Muscle layer of duodenum (tissue), 2 donors: ENCODE measurements around the gene HPS4.

ENCODE experiments used
- H3K27ac ChIP-seq: one replicate; pipeline ENCODE4 v1.7.0; 2013; ENCODE audit warnings: mild to moderate bottlenecking, low read length
- H3K27me3 ChIP-seq: one replicate; pipeline ENCODE4 v1.7.0; 2013; ENCODE audit warnings: low read depth, mild to moderate bottlenecking, control low read depth, low read length
- H3K36me3 ChIP-seq, 2 donors: one replicate each; pipeline ENCODE4 v1.7.0; 2013; ENCODE audit warnings: low read length in 2 of 2, control low read depth in 1 of 2, mild to moderate bottlenecking in 1 of 2; ENCODE audit not compliant: insufficient read depth in 2 of 2, control insufficient read depth in 1 of 2
- H3K4me1 ChIP-seq, 2 donors: one replicate each; pipeline ENCODE4 v1.7.0; 2013; ENCODE audit warnings: low read length in 2 of 2, mild to moderate bottlenecking in 2 of 2, control low read depth in 1 of 2, moderate library complexity in 1 of 2; ENCODE audit not compliant: insufficient read depth in 2 of 2, control insufficient read depth in 1 of 2
- H3K4me3 ChIP-seq, 2 donors: one replicate each; pipeline ENCODE4 v1.7.0; 2013; ENCODE audit warnings: low read length in 2 of 2, low read depth in 1 of 2, mild to moderate bottlenecking in 1 of 2
- H3K9me3 ChIP-seq, 2 donors: one replicate each; pipeline ENCODE4 v1.7.0; 2013; ENCODE audit warnings: low read length in 2 of 2, control low read depth in 1 of 2, mild to moderate bottlenecking in 1 of 2; ENCODE audit not compliant: control insufficient read depth in 1 of 2
- donor health status: healthy.

HPS4 gene

DNA sequence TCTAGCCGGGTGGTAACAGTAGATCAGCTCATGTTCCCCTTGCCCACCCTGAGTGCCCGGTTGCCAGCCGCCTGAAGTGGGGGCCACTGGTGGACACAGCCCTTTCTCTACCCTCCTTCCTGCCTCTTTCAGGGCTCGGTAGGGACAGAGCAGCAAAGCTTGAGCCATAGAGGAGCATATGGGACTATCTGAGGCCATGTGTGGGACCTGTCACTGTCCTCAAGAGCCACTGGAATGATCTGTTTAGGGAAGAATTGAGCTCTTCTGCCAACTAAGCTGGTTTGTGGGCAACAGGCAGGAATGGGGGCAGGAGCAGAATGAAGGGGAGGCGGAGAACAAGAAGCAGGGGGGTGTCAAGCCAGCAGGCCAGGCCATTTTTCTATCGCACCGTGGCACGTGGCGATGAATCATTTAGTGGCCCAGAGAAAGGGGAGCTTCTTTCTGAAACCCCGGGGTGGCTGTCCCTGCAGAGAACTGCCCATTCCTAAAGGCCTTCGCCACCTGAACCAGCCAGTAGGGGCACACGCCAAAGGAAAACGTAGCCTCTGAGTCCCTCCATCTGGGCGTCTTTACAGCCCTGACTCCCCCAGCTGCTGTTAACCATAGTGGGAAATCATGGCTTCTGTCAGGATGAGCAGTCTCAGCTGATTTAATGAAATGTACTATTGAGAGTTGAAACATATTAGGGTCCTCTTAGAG, 45.7 kb downstream of the HPS4 start:
- H3K4me1 ChIP-seq, result no peaks in the 10 kb centered on the region
- H3K9me3 ChIP-seq, result no peaks in the 10 kb centered on the region
- no peak overlapping the region for H3K27ac ChIP-seq
- no peaks in the 10 kb centered on the region for H3K36me3 ChIP-seq
- no peak overlapping the region for H3K4me3 ChIP-seq
- H3K27me3 ChIP-seq, result no peaks in the 10 kb centered on the region

DNA sequence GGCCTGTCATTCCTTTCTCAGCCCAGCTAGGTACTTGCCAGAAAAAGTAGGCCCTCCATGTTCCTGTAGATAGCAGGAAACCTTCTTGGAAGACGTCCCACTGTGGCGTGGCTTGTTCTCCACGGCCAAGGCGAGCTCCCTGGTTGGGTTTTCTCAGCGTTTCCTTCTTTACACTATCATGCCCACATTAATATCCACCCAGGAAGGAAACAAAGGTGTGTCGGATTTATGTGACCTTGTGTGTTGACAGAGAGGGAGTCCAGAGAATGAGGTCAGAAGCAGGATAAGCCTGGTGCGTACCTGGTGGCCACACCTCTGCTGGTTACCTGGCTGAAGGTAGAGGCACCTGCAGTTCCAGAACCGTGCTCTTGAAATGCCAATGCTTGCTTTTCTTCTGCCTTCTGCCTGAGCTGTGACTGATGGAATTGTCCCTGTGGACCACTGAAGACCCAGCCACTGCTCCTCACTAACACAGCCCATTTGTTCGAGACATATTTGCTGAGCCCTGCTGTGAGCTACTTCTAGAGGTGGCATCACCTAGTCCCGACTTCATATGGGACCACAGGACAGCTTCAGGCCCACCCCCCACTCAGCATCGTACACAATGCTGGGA, 46.6 kb downstream of the HPS4 start:
- no peak overlapping the region for H3K4me3 ChIP-seq
- no peaks in the 10 kb centered on the region for H3K27me3 ChIP-seq
- H3K4me1 ChIP-seq, result no peaks in the 10 kb centered on the region
- H3K9me3 ChIP-seq, result no peaks in the 10 kb centered on the region
- no peaks in the 10 kb centered on the region for H3K36me3 ChIP-seq
- H3K27ac ChIP-seq, result no peak overlapping the region

DNA sequence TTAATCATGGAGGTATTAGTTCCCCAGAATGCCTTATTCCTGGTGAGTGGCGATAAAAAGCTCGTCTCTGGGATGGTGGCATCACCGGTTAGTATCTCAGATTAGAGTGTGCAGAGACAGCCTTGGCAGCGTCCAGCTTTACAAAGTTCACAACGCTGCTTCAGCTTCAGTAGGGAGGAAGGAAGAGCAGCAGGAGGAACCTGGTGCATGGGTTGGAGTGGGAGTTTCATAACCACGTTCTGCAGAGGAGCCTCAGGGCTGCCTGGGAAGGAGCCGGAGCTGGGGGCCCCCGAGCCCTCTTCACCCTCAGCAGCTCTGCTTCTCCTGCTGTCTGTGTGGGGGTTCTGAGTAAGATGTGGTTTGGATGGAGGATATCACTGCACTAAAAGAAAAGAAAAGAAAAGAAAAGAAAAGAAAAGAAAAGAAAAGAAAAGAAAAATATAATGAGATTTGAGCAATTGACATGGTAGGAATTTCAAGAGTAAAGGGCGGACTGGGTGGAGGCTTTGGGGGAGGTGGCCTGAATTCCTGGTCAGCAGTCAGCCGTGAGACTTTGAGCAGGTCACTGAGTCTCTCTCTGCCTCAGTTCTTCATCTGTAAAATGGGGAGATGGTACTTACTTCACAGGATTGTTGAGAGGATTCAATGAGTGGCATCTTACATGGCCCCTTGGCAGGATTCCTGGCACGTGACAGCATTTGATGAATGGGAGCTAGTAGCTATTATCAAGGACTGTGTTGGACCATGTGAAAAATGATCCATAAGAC, 48.1 kb downstream of the HPS4 start:
- Histone ChIP-seq H3K27me3 (no peaks in the 10 kb centered on the region), H3K4me1 (no peaks in the 10 kb centered on the region), H3K27ac (no peak overlapping the region), H3K36me3 (no peaks in the 10 kb centered on the region), H3K9me3 (no peaks in the 10 kb centered on the region), H3K4me3 (no peak overlapping the region)

DNA sequence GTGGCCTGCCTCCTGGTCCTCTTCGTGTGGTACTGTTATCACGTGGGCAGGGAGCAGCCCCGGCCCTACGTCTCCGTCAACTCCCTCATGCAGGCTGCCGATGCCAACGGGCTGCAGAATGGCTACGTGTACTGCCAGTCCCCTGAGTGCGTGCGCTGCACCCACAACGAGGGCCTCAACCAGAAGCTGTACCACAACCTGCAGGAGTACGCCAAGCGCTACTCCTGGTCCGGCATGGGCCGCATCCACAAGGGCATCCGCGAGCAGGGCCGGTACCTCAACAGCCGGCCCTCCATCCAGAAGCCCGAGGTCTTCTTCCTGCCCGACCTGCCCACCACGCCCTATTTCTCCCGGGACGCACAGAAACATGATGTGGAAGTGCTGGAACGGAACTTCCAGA, 49.8 kb downstream of the HPS4 start:
- H3K36me3 ChIP-seq, result no peaks in the 10 kb centered on the region
- H3K27ac ChIP-seq, result no peak overlapping the region
- H3K4me3 ChIP-seq, result no peak overlapping the region
- peaks cover 0 to 8% of the 10 kb centered on the region in 2 donors for H3K4me1 ChIP-seq
- no peaks in the 10 kb centered on the region for H3K27me3 ChIP-seq
- H3K9me3 ChIP-seq, result no peaks in the 10 kb centered on the region

DNA sequence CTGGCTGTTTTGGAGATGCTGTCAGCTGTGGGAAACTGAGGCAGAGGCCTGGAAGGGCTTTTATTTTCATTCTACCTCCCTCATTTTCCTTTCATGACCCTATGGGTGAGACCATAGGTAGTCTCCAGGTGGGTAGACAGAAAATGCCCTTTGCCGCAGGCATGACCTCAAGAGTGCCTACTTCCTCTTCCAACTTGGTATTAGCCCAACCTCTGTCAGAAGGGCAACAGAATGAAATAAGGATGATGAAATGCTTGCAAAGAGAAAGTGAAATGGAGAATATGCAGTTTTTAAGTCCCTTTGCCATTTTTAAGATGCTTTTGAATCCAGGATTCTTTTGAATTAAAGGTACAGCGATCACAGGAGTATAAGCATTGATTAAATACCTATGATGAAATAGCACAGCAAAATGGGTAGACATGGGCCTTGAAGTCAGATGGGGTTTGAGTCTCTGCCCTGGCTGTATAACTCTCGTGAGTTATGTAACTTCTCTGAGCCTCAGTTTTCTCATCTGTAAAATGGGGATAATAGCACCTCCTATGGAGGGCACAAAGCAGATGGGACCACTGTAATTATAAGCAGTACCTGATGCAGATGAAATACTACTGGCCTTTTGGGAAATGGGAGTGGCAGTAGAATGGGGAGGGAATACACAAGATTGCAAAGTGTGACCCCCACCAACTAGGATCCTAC, 50.8 kb downstream of the HPS4 start:
- Histone ChIP-seq H3K36me3 (no peaks in the 10 kb centered on the region), H3K4me3 (no peak overlapping the region), H3K4me1 (peaks cover 4 to 8% of the 10 kb centered on the region in 2 donors), H3K27ac (no peak overlapping the region), H3K9me3 (no peaks in the 10 kb centered on the region), H3K27me3 (no peaks in the 10 kb centered on the region)

DNA sequence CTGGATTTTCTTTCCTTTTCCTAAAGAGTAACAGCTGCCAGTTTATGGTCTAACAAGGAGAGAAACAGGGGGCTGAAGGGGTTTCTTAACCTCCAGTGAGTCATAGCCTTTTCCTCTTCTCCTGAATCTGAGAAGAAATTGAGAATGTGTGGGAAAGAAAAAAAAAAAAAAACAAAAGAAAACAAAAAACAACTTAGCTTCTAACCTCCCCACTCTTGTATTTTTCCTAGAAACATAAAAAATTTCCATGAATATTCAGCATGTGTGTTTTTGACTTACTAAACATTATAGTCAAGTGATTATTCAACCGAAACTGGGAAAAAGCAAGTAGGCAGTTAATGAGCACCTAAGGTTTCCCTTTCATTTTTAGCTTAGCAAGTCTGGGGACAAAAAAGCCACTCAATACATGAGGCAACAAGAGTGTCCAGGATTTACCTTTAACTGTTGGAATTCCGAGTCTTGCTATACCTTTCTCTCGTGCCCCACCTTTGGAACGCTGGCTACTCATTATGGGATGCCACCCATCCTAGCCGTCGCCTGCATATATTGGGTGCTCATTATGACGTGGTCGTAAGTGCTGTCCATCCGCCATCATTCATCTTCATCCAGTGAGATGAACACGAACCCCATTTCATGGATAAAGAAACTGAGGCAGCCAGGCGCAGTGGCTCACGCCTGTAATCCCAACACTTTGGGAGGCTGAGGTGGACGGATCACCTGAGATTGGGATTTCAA, 52.2 kb downstream of the HPS4 start:
- H3K4me3 ChIP-seq, result no peak overlapping the region
- H3K36me3 ChIP-seq, result no peaks in the 10 kb centered on the region
- no peaks in the 10 kb centered on the region for H3K9me3 ChIP-seq
- no peak overlapping the region for H3K27ac ChIP-seq
- H3K27me3 ChIP-seq, result no peaks in the 10 kb centered on the region
- peaks cover 4 to 8% of the 10 kb centered on the region in 2 donors for H3K4me1 ChIP-seq

DNA sequence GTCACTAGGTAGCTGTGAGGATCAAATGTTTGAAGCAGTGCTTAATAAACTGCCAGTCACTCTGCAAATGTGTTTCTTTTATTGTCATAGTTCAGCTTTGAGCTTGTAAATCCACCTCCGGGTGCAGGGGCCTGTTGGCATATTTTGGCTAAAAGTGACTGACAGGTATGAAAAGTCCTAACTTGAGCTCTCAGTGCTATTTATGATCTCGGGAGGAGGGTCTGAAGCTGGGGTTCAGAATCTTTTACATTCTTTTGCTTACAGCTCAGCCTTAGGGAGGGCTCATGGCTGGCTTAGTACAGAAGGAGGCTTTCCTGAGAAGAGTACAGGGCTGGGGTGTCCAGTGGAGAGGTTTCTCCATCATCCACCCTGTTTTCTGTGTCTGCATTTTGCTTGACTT, 53.0 kb downstream of the HPS4 start:
- Histone ChIP-seq H3K4me3 (no peak overlapping the region), H3K9me3 (no peaks in the 10 kb centered on the region), H3K27ac (no peak overlapping the region), H3K27me3 (no peaks in the 10 kb centered on the region), H3K36me3 (no peaks in the 10 kb centered on the region), H3K4me1 (peaks cover 4 to 8% of the 10 kb centered on the region in 2 donors)

DNA sequence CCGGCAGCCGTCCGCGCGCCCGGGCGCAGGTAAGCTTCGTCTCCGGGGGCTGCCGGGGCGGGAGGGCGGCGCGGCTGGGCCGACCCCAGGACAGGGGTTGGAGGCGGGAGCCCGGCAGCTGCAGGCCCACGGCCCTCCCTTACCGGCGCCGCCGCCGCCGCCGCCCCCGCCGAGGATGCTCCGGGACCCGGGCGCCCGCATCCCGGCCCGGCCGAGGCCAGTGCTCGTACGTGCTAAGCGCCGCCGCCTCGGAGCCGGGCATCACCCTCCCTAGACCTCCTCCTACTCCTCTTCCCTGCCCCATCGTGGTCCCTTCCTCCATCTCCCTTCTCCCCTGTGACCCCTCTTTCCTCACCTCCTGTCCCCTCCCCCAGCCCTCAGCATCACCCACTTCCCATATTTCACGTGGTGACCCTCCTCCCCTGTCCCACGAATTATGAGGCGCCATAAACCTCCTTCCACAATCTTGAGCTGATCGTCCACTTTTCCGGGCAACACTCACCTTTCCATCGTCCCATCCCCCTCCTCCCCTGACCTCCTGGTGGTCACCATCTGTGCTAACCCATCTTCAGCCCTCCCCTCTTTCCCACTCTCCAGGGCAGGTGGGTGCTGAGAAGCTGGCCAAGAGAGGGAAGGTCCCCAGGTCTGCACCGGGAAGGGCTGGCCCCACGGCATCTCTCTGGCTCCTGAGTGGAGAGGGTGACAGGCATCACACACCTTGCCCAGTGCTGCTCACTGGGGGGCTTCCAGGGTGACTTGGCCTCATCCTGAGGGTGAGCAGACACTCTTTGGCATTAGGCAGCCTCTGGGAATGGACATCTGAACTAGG, 53.9 kb downstream of the HPS4 start:
- Histone ChIP-seq H3K4me3 (peak overlapping the region; percentile 43 to 44), H3K27ac (no peak overlapping the region), H3K4me1 (peaks cover 4 to 8% of the 10 kb centered on the region in 2 donors), H3K36me3 (no peaks in the 10 kb centered on the region), H3K27me3 (no peaks in the 10 kb centered on the region), H3K9me3 (no peaks in the 10 kb centered on the region)

DNA sequence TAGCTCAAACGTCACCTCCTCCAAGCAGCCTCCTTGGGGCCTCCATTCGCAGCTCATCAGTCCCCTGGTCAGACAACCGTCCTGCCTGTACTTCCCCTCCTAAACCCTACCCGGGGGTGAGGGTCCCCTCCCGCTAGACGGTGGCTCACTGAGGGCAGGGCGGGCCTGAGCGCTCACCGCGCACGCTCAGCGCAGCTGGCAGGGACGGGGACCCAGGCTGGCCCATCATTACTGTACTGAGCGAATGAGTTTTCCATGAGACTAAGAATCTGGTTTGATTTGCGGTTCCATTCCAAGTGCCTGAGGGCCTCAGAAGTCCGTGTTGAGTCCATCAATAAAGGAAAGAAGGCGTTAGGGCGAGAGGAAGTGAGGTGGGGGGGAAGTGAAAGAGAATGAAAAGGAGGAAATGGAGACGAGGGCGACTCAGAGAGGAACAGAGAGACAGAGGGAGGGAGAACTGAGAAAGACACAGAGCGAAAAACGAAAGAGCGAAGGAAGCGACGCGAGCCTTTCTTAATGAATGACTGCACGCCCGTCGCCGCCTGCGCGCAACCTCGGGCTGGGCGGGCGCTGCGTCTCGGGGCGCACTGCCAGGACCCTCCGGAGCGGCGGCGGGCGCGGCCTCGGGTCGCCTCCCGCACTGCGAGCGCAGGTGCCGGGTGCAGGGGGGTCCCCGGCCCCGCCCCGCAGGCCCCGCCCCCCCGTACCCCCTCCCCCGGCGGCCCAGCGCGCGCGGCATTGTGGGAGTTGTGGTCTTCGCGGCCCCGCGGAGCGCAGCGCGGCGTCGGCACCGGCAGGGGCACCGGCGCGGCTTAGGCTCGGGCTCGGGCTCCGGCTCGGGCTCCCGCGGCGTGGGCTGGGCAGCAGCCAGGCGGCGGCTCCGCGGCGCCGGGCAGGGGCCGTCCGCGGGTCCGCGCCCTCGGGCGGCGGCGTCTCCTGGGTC, 54.8 kb downstream of the HPS4 start, which contains the start of gene ASPHD2:
TSS of gene ASPHD2 (plus strand) at position 746 of the 943 bp plus-strand sequence. CDS start 4,356 bp downstream, outside the sequence.
- Histone ChIP-seq H3K4me3 (peak within 1 kb of the TSS; percentile 86 to 93), H3K27me3 (no peaks in the 10 kb centered on the region), H3K9me3 (peaks cover 0 to under 1% of the 10 kb centered on the region in 2 donors), H3K36me3 (no peaks in the 10 kb centered on the region), H3K27ac (peak within 1 kb of the TSS; percentile 90), H3K4me1 (peaks cover 4 to 8% of the 10 kb centered on the region in 2 donors)
